ENCODE measurements around the gene LY6G5C.

GRCh38 chr6:31721351-31722020, 40.6 kb upstream of the LY6G5C start, which contains the start of gene LY6G6C:
- TF ChIP-seq CTCF (IDR thresholded peaks at IDR 0.05) = no peak
- TF ChIP-seq ZFX (IDR thresholded peaks at IDR 0.05; ENCODE audit: borderline replicate concordance) = no peak
